Measurements from ENCODE around the gene MTUS2.
"Not testable (repeated sequence)": the region's sequence is repeated elsewhere in the genome, so short reads cannot be mapped to it uniquely, and the experiment has no call there.

Gene MTUS2

GRCh38 chr13:29210676-29211075 lies 390.5 kb downstream of the MTUS2 start:
- no peaks in the 10 kb centered on the region for H3K27me3 ChIP-seq (ENCODE audit: insufficient read depth, low read length)
- H3K36me3 ChIP-seq (ENCODE audit: insufficient read depth, low read length): no peaks in the 10 kb centered on the region
- no peaks in the 10 kb centered on the region for H3K4me1 ChIP-seq (ENCODE audit: control insufficient read depth, insufficient read depth, low read length, unreplicated experiment)
- H2AFZ ChIP-seq (ENCODE audit: low read length, unreplicated experiment): no peak overlapping the region
- H3K4me3 ChIP-seq (ENCODE audit: low read depth, low read length): no peak overlapping the region
- no peaks in the 10 kb centered on the region for H3K79me2 ChIP-seq (ENCODE audit: control insufficient read depth, insufficient read depth, low read length, unreplicated experiment)
- H3K27ac ChIP-seq (ENCODE audit: low read depth, low read length): no peak overlapping the region

- not testable (repeated sequence) for H2AFZ ChIP-seq (ENCODE audit: low read length, unreplicated experiment); H3K4me3 ChIP-seq (ENCODE audit: low read depth, low read length); H3K36me3 ChIP-seq (ENCODE audit: insufficient read depth, low read length); H3K79me2 ChIP-seq (ENCODE audit: control insufficient read depth, insufficient read depth, low read length, unreplicated experiment); H3K27me3 ChIP-seq (ENCODE audit: insufficient read depth, low read length); H3K27ac ChIP-seq (ENCODE audit: low read depth, low read length); H3K4me1 ChIP-seq (ENCODE audit: control insufficient read depth, insufficient read depth, low read length, unreplicated experiment)
Observed at GRCh38 chr13:29211162-29211561, 391.0 kb downstream of the MTUS2 start.

- Histone ChIP-seq H3K4me1 (ENCODE audit: control insufficient read depth, insufficient read depth, low read length, unreplicated experiment) (no peaks in the 10 kb centered on the region), H3K4me3 (ENCODE audit: low read depth, low read length) (no peak overlapping the region), H3K27me3 (ENCODE audit: insufficient read depth, low read length) (no peaks in the 10 kb centered on the region), H3K79me2 (ENCODE audit: control insufficient read depth, insufficient read depth, low read length, unreplicated experiment) (no peaks in the 10 kb centered on the region), H3K27ac (ENCODE audit: low read depth, low read length) (no peak overlapping the region), H3K36me3 (ENCODE audit: insufficient read depth, low read length) (no peaks in the 10 kb centered on the region), H2AFZ (ENCODE audit: low read length, unreplicated experiment) (no peak overlapping the region)
Observed at GRCh38 chr13:29222458-29222857, 402.3 kb downstream of the MTUS2 start.

GRCh38 chr13:29224206-29224605 lies 404.1 kb downstream of the MTUS2 start:
- H3K36me3 ChIP-seq (ENCODE audit: insufficient read depth, low read length): no peaks in the 10 kb centered on the region
- H3K79me2 ChIP-seq (ENCODE audit: control insufficient read depth, insufficient read depth, low read length, unreplicated experiment): no peaks in the 10 kb centered on the region
- H2AFZ ChIP-seq (ENCODE audit: low read length, unreplicated experiment): no peak overlapping the region
- H3K27me3 ChIP-seq (ENCODE audit: insufficient read depth, low read length): no peaks in the 10 kb centered on the region
- H3K4me1 ChIP-seq (ENCODE audit: control insufficient read depth, insufficient read depth, low read length, unreplicated experiment): no peaks in the 10 kb centered on the region
- H3K27ac ChIP-seq (ENCODE audit: low read depth, low read length): no peak overlapping the region
- no peak overlapping the region for H3K4me3 ChIP-seq (ENCODE audit: low read depth, low read length)

- H3K4me3 ChIP-seq (ENCODE audit: low read depth, low read length): no peak overlapping the region
- H3K36me3 ChIP-seq (ENCODE audit: insufficient read depth, low read length): no peaks in the 10 kb centered on the region
- H3K79me2 ChIP-seq (ENCODE audit: control insufficient read depth, insufficient read depth, low read length, unreplicated experiment): no peaks in the 10 kb centered on the region
- H2AFZ ChIP-seq (ENCODE audit: low read length, unreplicated experiment): no peak overlapping the region
- H3K27me3 ChIP-seq (ENCODE audit: insufficient read depth, low read length): no peaks in the 10 kb centered on the region
- H3K4me1 ChIP-seq (ENCODE audit: control insufficient read depth, insufficient read depth, low read length, unreplicated experiment): no peaks in the 10 kb centered on the region
- H3K27ac ChIP-seq (ENCODE audit: low read depth, low read length): no peak overlapping the region
Observed at GRCh38 chr13:29227576-29227975, 407.4 kb downstream of the MTUS2 start.

GRCh38 chr13:29230299-29230845 lies 410.2 kb downstream of the MTUS2 start:
- no peaks in the 10 kb centered on the region for H3K79me2 ChIP-seq (ENCODE audit: control insufficient read depth, insufficient read depth, low read length, unreplicated experiment)
- H3K27me3 ChIP-seq (ENCODE audit: insufficient read depth, low read length): no peaks in the 10 kb centered on the region
- H2AFZ ChIP-seq (ENCODE audit: low read length, unreplicated experiment): no peak overlapping the region
- no peaks in the 10 kb centered on the region for H3K36me3 ChIP-seq (ENCODE audit: insufficient read depth, low read length)
- H3K4me1 ChIP-seq (ENCODE audit: control insufficient read depth, insufficient read depth, low read length, unreplicated experiment): no peaks in the 10 kb centered on the region
- no peak overlapping the region for H3K27ac ChIP-seq (ENCODE audit: low read depth, low read length)
- no peak overlapping the region for H3K4me3 ChIP-seq (ENCODE audit: low read depth, low read length)

GRCh38 chr13:29239653-29240525 lies 419.8 kb downstream of the MTUS2 start:
- H3K79me2 ChIP-seq (ENCODE audit: control insufficient read depth, insufficient read depth, low read length, unreplicated experiment): no peaks in the 10 kb centered on the region
- no peak overlapping the region for H3K27ac ChIP-seq (ENCODE audit: low read depth, low read length)
- no peaks in the 10 kb centered on the region for H3K27me3 ChIP-seq (ENCODE audit: insufficient read depth, low read length)
- no peaks in the 10 kb centered on the region for H3K36me3 ChIP-seq (ENCODE audit: insufficient read depth, low read length)
- H2AFZ ChIP-seq (ENCODE audit: low read length, unreplicated experiment): no peak overlapping the region
- H3K4me1 ChIP-seq (ENCODE audit: control insufficient read depth, insufficient read depth, low read length, unreplicated experiment): no peaks in the 10 kb centered on the region
- H3K4me3 ChIP-seq (ENCODE audit: low read depth, low read length): no peak overlapping the region

GRCh38 chr13:29254626-29255370 lies 434.7 kb downstream of the MTUS2 start:
- no peak overlapping the region for H2AFZ ChIP-seq (ENCODE audit: low read length, unreplicated experiment)
- no peaks in the 10 kb centered on the region for H3K79me2 ChIP-seq (ENCODE audit: control insufficient read depth, insufficient read depth, low read length, unreplicated experiment)
- no peaks in the 10 kb centered on the region for H3K36me3 ChIP-seq (ENCODE audit: insufficient read depth, low read length)
- no peaks in the 10 kb centered on the region for H3K4me1 ChIP-seq (ENCODE audit: control insufficient read depth, insufficient read depth, low read length, unreplicated experiment)
- no peak overlapping the region for H3K27ac ChIP-seq (ENCODE audit: low read depth, low read length)
- H3K27me3 ChIP-seq (ENCODE audit: insufficient read depth, low read length): no peaks in the 10 kb centered on the region
- H3K4me3 ChIP-seq (ENCODE audit: low read depth, low read length): no peak overlapping the region

- no peaks in the 10 kb centered on the region for H3K27me3 ChIP-seq (ENCODE audit: insufficient read depth, low read length)
- no peaks in the 10 kb centered on the region for H3K36me3 ChIP-seq (ENCODE audit: insufficient read depth, low read length)
- H3K4me1 ChIP-seq (ENCODE audit: control insufficient read depth, insufficient read depth, low read length, unreplicated experiment): no peaks in the 10 kb centered on the region
- H3K27ac ChIP-seq (ENCODE audit: low read depth, low read length): no peak overlapping the region
- no peaks in the 10 kb centered on the region for H3K79me2 ChIP-seq (ENCODE audit: control insufficient read depth, insufficient read depth, low read length, unreplicated experiment)
- H3K4me3 ChIP-seq (ENCODE audit: low read depth, low read length): no peak overlapping the region
- H2AFZ ChIP-seq (ENCODE audit: low read length, unreplicated experiment): no peak overlapping the region
Observed at GRCh38 chr13:29255567-29255966, 435.4 kb downstream of the MTUS2 start.

GRCh38 chr13:29260684-29261083 lies 440.5 kb downstream of the MTUS2 start:
- Histone ChIP-seq H3K27me3 (ENCODE audit: insufficient read depth, low read length) (no peaks in the 10 kb centered on the region), H3K27ac (ENCODE audit: low read depth, low read length) (no peak overlapping the region), H3K36me3 (ENCODE audit: insufficient read depth, low read length) (no peaks in the 10 kb centered on the region), H3K4me3 (ENCODE audit: low read depth, low read length) (no peak overlapping the region), H2AFZ (ENCODE audit: low read length, unreplicated experiment) (no peak overlapping the region), H3K4me1 (ENCODE audit: control insufficient read depth, insufficient read depth, low read length, unreplicated experiment) (no peaks in the 10 kb centered on the region), H3K79me2 (ENCODE audit: control insufficient read depth, insufficient read depth, low read length, unreplicated experiment) (no peaks in the 10 kb centered on the region)
